ENCODE results near the gene SLCO4A1. TPM values are rescaled to one million over a fixed set of nuclear protein-coding genes. Genes with fewer than 3 reads are reported as not detected.
A peak's percentile ranks its signal among the peaks of the same experiment; 100 is the strongest.

Gene SLCO4A1
- total RNA-seq, 1 donor from 2014 or later = 38.6 TPM

- Histone ChIP-seq H3K36me3 (ENCODE audit: control insufficient read depth, insufficient read depth, low read length) (no peaks in the 10 kb centered on the region), H3K27me3 (ENCODE audit: control insufficient read depth, insufficient read depth, low read length) (no peaks in the 10 kb centered on the region), H3K4me3 (ENCODE audit: low read depth, low read length) (peak overlapping the region; percentile 4)
- no peak for TF ChIP-seq CTCF (IDR thresholded peaks at IDR 0.05; ENCODE audit: insufficient read depth, low read length, poor library complexity, severe bottlenecking)
- DNase-seq (ENCODE audit: low read depth) = no peak
Observed at GRCh38 chr20:62644802-62645496, 2.6 kb downstream of the SLCO4A1 start.

DNA sequence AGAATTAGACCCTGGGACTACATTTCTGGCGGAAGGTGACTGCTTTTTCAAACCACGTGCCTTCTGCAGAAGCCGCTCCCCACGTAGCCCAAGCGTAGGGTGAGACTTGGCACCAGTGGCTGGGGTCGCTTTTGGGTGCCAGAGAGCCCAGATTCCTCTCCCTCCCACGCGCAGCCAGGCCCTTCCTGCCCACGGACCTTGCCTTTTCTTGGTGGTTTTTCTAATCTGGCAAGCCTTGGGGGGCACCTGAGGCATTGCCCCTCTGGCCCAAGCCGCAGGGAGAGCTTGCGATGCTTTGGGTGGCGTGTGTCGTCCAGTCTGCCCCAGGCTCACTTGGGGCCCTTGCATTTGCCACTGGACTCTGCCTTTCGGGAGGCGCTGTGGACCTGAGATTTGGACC is 3.3 kb downstream of the SLCO4A1 start:
- H3K27me3 ChIP-seq (ENCODE audit: control insufficient read depth, insufficient read depth, low read length) = no peaks in the 10 kb centered on the region
- H3K4me3 ChIP-seq (ENCODE audit: low read depth, low read length) = no peak overlapping the region
- no peaks in the 10 kb centered on the region for H3K36me3 ChIP-seq (ENCODE audit: control insufficient read depth, insufficient read depth, low read length)
- no peak for TF ChIP-seq CTCF (IDR thresholded peaks at IDR 0.05; ENCODE audit: insufficient read depth, low read length, poor library complexity, severe bottlenecking)
- no peak for DNase-seq (ENCODE audit: low read depth)

GRCh38 chr20:62646851-62647520 is 4.7 kb downstream of the SLCO4A1 start:
- no peaks in the 10 kb centered on the region for H3K27me3 ChIP-seq (ENCODE audit: control insufficient read depth, insufficient read depth, low read length)
- no peak for DNase-seq (ENCODE audit: low read depth)
- H3K4me3 ChIP-seq (ENCODE audit: low read depth, low read length) = no peak overlapping the region
- H3K36me3 ChIP-seq (ENCODE audit: control insufficient read depth, insufficient read depth, low read length) = no peaks in the 10 kb centered on the region
- no peak for TF ChIP-seq CTCF (IDR thresholded peaks at IDR 0.05; ENCODE audit: insufficient read depth, low read length, poor library complexity, severe bottlenecking)

DNA sequence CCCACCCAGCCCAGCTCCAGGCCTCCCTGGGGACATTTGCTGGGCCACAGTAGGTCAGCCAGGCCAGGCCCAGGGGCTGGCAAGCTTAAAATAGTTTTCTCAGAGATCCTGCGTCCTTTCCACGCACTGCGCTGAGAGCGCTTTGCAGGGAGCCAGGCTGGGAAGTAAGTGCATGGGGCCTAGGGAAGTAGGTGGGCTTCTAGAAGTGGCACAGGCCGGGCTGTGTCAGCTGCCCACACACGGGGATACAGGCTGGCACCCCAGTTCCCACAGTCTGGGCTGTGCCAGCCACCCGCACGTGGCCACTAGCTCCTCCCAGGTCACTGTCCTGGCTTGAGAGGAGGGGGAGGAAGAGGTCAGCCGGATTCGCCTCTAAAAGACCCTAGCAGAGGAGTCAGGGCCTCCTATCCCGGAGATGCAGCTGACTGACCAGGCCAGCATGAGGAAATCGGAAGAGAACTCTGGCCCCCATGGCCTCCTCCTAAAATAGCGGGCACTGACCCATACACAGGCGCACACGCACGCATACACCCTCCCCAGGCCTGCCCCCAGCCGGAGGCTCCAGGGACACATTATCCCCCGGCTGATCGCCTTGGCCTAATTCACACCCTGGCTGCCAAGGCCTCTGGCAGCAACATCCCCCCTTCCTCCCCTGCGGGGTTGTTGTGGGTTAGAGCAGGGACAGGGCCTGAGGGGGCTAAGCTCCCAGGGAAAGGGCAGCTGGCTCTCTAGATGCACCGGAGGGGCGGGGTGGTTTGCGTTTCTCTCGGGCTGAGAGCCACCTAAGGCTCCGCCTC is 5.4 kb downstream of the SLCO4A1 start:
- H3K4me3 ChIP-seq (ENCODE audit: low read depth, low read length) = no peak overlapping the region
- no peaks in the 10 kb centered on the region for H3K27me3 ChIP-seq (ENCODE audit: control insufficient read depth, insufficient read depth, low read length)
- H3K36me3 ChIP-seq (ENCODE audit: control insufficient read depth, insufficient read depth, low read length) = no peaks in the 10 kb centered on the region
- no peak for TF ChIP-seq CTCF (IDR thresholded peaks at IDR 0.05; ENCODE audit: insufficient read depth, low read length, poor library complexity, severe bottlenecking)
- DNase-seq (ENCODE audit: low read depth) = no peak

GRCh38 chr20:62648318-62648995 is 6.2 kb downstream of the SLCO4A1 start:
- TF ChIP-seq CTCF (IDR thresholded peaks at IDR 0.05; ENCODE audit: insufficient read depth, low read length, poor library complexity, severe bottlenecking) = no peak
- Histone ChIP-seq H3K27me3 (ENCODE audit: control insufficient read depth, insufficient read depth, low read length) (no peaks in the 10 kb centered on the region), H3K4me3 (ENCODE audit: low read depth, low read length) (no peak overlapping the region), H3K36me3 (ENCODE audit: control insufficient read depth, insufficient read depth, low read length) (no peaks in the 10 kb centered on the region)
- DNase-seq (ENCODE audit: low read depth) = no peak

Measured in kidney epithelial cell (primary cell).